Panc1 (cell line): ENCODE results near the gene IRF9. TPM values are rescaled to one million over a fixed set of nuclear protein-coding genes. Genes with fewer than 3 reads are reported as not detected.

Source experiments
- ATAC-seq: fragments of 200-7000 bp; cut with Tn5 transposase; 2 replicates; pipeline ENCODE4 v1.9.1; 2020; ENCODE audit warnings: mild to moderate bottlenecking, moderate library complexity
- BruUV-seq: library from RNA; stranded (reverse); fragments of 400-500 nt; replicated peaks from 2 replicates; lab custom pipeline; 2021; lab: Mats Ljungman, UMichigan
- CTCF ChIA-PET: fragments of 300-600 bp; sonication (Branson Sonifier 250); formaldehyde crosslinking; loops from one replicate; lab custom pipeline; 2022; ENCODE audit warnings: antibody characterized with exemption; lab: Charles Lee
- POLR2A ChIA-PET: fragments of 300-600 bp; sonication (Branson Sonifier 250); formaldehyde crosslinking; loops from one replicate; lab custom pipeline; 2022; ENCODE audit warnings: antibody characterized with exemption; lab: Charles Lee
- DNase-seq: peaks from one replicate; pipeline ENCODE4 v3.0.0-alpha.2; 2010; ENCODE audit warnings: low read depth, low spot score
- H3K27ac ChIP-seq: 2 replicates; pipeline ENCODE4 v1.5.1; 2011; ENCODE audit warnings: mild to moderate bottlenecking, low read length, inconsistent platforms
- H3K27me3 ChIP-seq: fragments of 200-500 bp; sonication (Bioruptor generic); 2 replicates; pipeline ENCODE4 v1.6.0; 2014; ENCODE audit warnings: low read length, inconsistent platforms; ENCODE audit not compliant: control insufficient read depth, insufficient read depth
- H3K36me3 ChIP-seq: fragments of 200-500 bp; sonication (Bioruptor generic); 2 replicates; pipeline ENCODE4 v1.5.1; 2014; ENCODE audit warnings: inconsistent platforms, mild to moderate bottlenecking, low read length, moderate library complexity; ENCODE audit not compliant: control insufficient read depth, insufficient read depth
- H3K4me1 ChIP-seq: 2 replicates; pipeline ENCODE4 v1.5.1; 2011; ENCODE audit warnings: inconsistent platforms, mild to moderate bottlenecking, low read length, moderate library complexity; ENCODE audit not compliant: control insufficient read depth, insufficient read depth
- H3K4me3 ChIP-seq, 2 experiments: 2 replicates each; pipeline ENCODE4 v1.5.1; 2011 to 2012; ENCODE audit warnings: low read depth in 2 of 2, low read length in 2 of 2, mild to moderate bottlenecking in 2 of 2, inconsistent platforms in 1 of 2, moderate library complexity in 1 of 2
- H3K9me3 ChIP-seq: fragments of 200-500 bp; sonication (Bioruptor generic); 2 replicates; pipeline ENCODE4 v1.5.1; 2014; ENCODE audit warnings: low read depth, mild to moderate bottlenecking, inconsistent platforms, low read length, moderate library complexity; ENCODE audit not compliant: control insufficient read depth, insufficient read depth
- POLR2AphosphoS5 ChIP-seq: IDR thresholded peaks from 2 replicates; pipeline ENCODE4 v1.6.1; 2012; ENCODE audit warnings: mild to moderate bottlenecking, low read depth, low read length, moderate library complexity
- SIN3A ChIP-seq: IDR thresholded peaks from 2 replicates; pipeline ENCODE4 v1.6.1; 2012; ENCODE audit warnings: low read depth, mild to moderate bottlenecking, low read length, moderate library complexity, borderline replicate concordance; ENCODE audit not compliant: insufficient read depth
- TCF7L2 ChIP-seq: IDR thresholded peaks from 2 replicates; pipeline ENCODE4 v1.6.1; 2011; ENCODE audit warnings: mild to moderate bottlenecking, low read depth, low read length, inconsistent platforms
- in situ Hi-C: cut with HindIII; loops from 2 replicates; pipeline ENCODE4 v1.10.0; 2016; ENCODE audit warnings: low sequenced_read_pairs, low pct_unique_long_range_greater_than_20kb
- intact Hi-C: fragments of 100-400 bp; cut with micrococcal nuclease; formaldehyde crosslinking; loops from one replicate; pipeline ENCODE4 v1.10.0; 2022; ENCODE audit not compliant: unreplicated experiment
- total RNA-seq: library from RNA; stranded (reverse); gene quantifications from one replicate; pipeline ENCODE4 v1.2.1, GENCODE V29; 2021; ENCODE audit not compliant: unreplicated experiment
- TF ChIP-seq, protein P1 (sequence below): fragments of 450-650 bp; IDR thresholded peaks from 2 replicates; pipeline ENCODE4 v1.5.1; 2017; ENCODE audit warnings: mild to moderate bottlenecking
- TF ChIP-seq, protein P2 (sequence below), 2 experiments: IDR thresholded peaks; 2 replicates each; pipeline ENCODE4 v1.6.1; 2011 to 2012; ENCODE audit warnings: low read depth in 2 of 2, control low read depth in 1 of 2, low read length in 1 of 2, mild to moderate bottlenecking in 1 of 2, moderate library complexity in 1 of 2; ENCODE audit not compliant: insufficient read depth in 1 of 2

Gene IRF9
- total RNA-seq, 1 experiment from 2014 or later = 24.5 TPM

DNA sequence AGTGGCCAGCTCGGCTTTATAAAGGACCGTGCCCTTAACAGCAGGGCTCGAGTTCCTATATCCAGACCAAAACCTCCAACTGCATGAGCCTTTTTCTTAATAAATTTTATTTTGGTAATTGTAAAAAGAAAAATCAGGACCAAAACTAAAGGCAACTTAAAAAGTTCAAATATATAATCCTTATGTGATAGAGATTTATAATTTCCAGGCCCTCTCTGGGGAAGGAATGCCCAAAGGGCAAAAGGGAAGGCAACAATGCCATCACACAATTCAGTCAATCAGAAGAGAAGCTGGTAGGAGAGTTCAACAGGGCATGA is 28.0 kb downstream of the IRF9 start:
- ChIA-PET POLR2A (interaction anchor here (1.0 kb wide), 1 partner anchor 53 kb away, joined by 6 read pairs; the partner anchor contains the start of gene TINF2), CTCF (no interaction called here)
- TSS peak; percentile 83 for BruUV-seq
- Histone ChIP-seq H3K4me1 (peaks cover 10% of the 10 kb centered on the region; the same call in 1 of the 2 replicates), H3K4me3 (peak overlapping the region; percentile 81 to 82), H3K27me3 (no peaks in the 10 kb centered on the region), H3K9me3 (no peaks in the 10 kb centered on the region), H3K27ac (peak overlapping the region; percentile 83), H3K36me3 (peaks cover 2% of the 10 kb centered on the region; the same call in 1 of the 2 replicates)
- ATAC-seq = no peak
- DNase-seq = no peak
- intact Hi-C loops = no loop called here
- in situ Hi-C loops = no loop called here
- no peak for TF ChIP-seq TCF7L2
- no peak for TF ChIP-seq POLR2AphosphoS5
- TF ChIP-seq, protein P1, sequence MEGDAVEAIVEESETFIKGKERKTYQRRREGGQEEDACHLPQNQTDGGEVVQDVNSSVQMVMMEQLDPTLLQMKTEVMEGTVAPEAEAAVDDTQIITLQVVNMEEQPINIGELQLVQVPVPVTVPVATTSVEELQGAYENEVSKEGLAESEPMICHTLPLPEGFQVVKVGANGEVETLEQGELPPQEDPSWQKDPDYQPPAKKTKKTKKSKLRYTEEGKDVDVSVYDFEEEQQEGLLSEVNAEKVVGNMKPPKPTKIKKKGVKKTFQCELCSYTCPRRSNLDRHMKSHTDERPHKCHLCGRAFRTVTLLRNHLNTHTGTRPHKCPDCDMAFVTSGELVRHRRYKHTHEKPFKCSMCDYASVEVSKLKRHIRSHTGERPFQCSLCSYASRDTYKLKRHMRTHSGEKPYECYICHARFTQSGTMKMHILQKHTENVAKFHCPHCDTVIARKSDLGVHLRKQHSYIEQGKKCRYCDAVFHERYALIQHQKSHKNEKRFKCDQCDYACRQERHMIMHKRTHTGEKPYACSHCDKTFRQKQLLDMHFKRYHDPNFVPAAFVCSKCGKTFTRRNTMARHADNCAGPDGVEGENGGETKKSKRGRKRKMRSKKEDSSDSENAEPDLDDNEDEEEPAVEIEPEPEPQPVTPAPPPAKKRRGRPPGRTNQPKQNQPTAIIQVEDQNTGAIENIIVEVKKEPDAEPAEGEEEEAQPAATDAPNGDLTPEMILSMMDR = no peak
- no peak for TF ChIP-seq SIN3A
- TF ChIP-seq, protein P2, sequence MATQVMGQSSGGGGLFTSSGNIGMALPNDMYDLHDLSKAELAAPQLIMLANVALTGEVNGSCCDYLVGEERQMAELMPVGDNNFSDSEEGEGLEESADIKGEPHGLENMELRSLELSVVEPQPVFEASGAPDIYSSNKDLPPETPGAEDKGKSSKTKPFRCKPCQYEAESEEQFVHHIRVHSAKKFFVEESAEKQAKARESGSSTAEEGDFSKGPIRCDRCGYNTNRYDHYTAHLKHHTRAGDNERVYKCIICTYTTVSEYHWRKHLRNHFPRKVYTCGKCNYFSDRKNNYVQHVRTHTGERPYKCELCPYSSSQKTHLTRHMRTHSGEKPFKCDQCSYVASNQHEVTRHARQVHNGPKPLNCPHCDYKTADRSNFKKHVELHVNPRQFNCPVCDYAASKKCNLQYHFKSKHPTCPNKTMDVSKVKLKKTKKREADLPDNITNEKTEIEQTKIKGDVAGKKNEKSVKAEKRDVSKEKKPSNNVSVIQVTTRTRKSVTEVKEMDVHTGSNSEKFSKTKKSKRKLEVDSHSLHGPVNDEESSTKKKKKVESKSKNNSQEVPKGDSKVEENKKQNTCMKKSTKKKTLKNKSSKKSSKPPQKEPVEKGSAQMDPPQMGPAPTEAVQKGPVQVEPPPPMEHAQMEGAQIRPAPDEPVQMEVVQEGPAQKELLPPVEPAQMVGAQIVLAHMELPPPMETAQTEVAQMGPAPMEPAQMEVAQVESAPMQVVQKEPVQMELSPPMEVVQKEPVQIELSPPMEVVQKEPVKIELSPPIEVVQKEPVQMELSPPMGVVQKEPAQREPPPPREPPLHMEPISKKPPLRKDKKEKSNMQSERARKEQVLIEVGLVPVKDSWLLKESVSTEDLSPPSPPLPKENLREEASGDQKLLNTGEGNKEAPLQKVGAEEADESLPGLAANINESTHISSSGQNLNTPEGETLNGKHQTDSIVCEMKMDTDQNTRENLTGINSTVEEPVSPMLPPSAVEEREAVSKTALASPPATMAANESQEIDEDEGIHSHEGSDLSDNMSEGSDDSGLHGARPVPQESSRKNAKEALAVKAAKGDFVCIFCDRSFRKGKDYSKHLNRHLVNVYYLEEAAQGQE (IDR thresholded peaks at IDR 0.05; ENCODE audit: insufficient read depth in 1 of 2, low read depth in 2 of 2, low read length in 1 of 2) = no peak

DNA sequence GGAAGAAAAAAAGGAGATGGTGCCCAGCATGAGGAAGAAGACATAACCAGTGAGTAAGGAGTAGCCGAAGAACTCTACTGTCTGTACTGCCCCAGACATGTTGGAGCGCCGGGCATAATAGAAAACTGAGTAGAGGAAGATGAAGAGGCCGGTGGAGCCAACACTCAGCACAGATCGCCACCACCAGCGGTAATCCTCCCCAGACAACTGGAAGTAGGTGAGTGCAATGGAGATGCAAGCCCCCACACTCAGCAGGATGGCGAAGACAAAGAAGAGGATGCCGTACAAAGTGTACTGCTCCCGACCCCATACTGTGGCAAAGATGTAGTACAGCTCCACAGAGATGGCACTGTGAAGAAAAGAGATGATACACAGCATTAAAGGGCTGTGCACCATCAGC is 28.4 kb downstream of the IRF9 start:
- ChIA-PET CTCF (no interaction called here), POLR2A (interaction anchor here (1.0 kb wide), 1 partner anchor 53 kb away, joined by 6 read pairs; the partner anchor contains the start of gene TINF2)
- Histone ChIP-seq H3K36me3 (peaks cover 2% of the 10 kb centered on the region; the same call in 1 of the 2 replicates), H3K27ac (peak overlapping the region; percentile 83; the same call in 1 of the 2 replicates), H3K27me3 (no peaks in the 10 kb centered on the region), H3K4me3 (no peak overlapping the region; a peak in 2 of 4 replicates), H3K9me3 (no peaks in the 10 kb centered on the region), H3K4me1 (peaks cover 10% of the 10 kb centered on the region; the same call in 1 of the 2 replicates)
- TF ChIP-seq, protein P1 = no peak
- TF ChIP-seq, protein P2 (IDR thresholded peaks at IDR 0.05; ENCODE audit: insufficient read depth in 1 of 2, low read depth in 2 of 2, low read length in 1 of 2) = no peak
- no peak for TF ChIP-seq SIN3A
- TF ChIP-seq TCF7L2 = no peak
- no peak for TF ChIP-seq POLR2AphosphoS5
- no TSS peak for BruUV-seq
- in situ Hi-C loops (no loop called here), intact Hi-C loops (no loop called here)
- DNase-seq = no peak
- no peak for ATAC-seq
